ENCODE measurements around the gene RAPGEF3. TPM values are rescaled to one million over a fixed set of nuclear protein-coding genes. Genes with fewer than 3 reads are reported as not detected.
A peak's percentile ranks its signal among the peaks of the same experiment; 100 is the strongest.

The RAPGEF3 gene
- total and polyA plus RNA-seq, 9 of the 15 experiments (the other 6 are each of a cell fraction or from before 2014, with no cell fraction given): 0.03 to 0.78 (median 0.37) TPM; not detected in 1

DNA sequence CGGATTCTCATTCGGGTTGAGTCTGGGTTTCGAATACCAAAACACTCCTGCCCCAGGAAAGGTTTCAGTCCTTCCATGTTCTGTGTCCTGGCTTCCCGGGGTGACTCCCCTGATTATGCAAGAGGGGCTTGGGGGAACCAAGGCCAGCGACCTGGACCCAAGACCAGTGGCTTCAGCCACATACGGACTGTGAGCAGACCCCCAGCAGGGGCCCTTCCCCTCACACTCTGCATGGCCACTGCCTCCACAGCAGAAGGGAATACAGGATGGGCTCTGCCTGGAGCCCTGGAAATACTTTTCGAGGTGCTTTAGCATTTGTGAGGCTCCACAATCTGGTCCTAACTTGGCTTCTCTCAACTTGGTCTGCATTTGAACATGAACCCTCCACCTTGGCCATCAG lies 41.9 kb upstream of the RAPGEF3 start:
- CTCF ChIA-PET (ENCODE audit: low intra/inter-chr PET ratio): interaction anchor here (0.9 kb wide), 1 partner anchor 38 kb away, joined by 3 read pairs; no protein-coding TSS in a partner anchor
- WGBS (ENCODE audit: insufficient coverage, low coverage, missing lambda C conversion rate): 79% methylated on average over 7 of the region's 7 CpGs
- intact Hi-C loops (cut with micrococcal nuclease): no loop called here
- peaks cover 67% of the 10 kb centered on the region for H3K79me2 ChIP-seq (ENCODE audit: control insufficient read depth, insufficient read depth, low read length)
- H3K36me3 ChIP-seq (ENCODE audit: control insufficient read depth, insufficient read depth, low read length): peaks cover 97% of the 10 kb centered on the region; the same call in 2 of the 3 replicates
- H4K20me1 ChIP-seq (replicated peaks; ENCODE audit: control insufficient read depth, insufficient read depth, low read length): peaks cover 7% of the 10 kb centered on the region; the same call in 1 of the 2 replicates
- no peaks in the 10 kb centered on the region for H3K9me3 ChIP-seq (replicated peaks; ENCODE audit: control insufficient read depth, insufficient read depth, low read depth, low read length)
- H3K27ac ChIP-seq (ENCODE audit: extremely low read depth, low read depth, low read length): no peak overlapping the region
- in situ Hi-C loops (cut with MboI): no loop called here
- H3K9ac ChIP-seq (ENCODE audit: insufficient read depth in 1 of 2, low read depth in 2 of 2, low read length in 2 of 2): 0 out of 4 replicates have a peak overlapping the region, but pooled peaks of 1 of the 2 experiments have one; percentile 19
- H2AFZ ChIP-seq (ENCODE audit: low read depth, low read length): no peak overlapping the region
- H3K4me3 ChIP-seq: no peak overlapping the region
- H3K4me1 ChIP-seq (replicated peaks in 1 of 2; ENCODE audit: control insufficient read depth in 2 of 2, insufficient read depth in 2 of 2, low read length in 2 of 2): peaks cover 2 to 42% of the 10 kb centered on the region in 2 experiments; a peak in 4 of 5 replicates
- no TSS peak for BruUV-seq (replicated peaks)
- no peak for FAIRE-seq
- no peak overlapping the region for H3K4me2 ChIP-seq (ENCODE audit: insufficient read depth, low read length)
- no peak for TF ChIP-seq EZH2 (IDR thresholded peaks at IDR 0.05; ENCODE audit: borderline replicate concordance, low read depth, low read length)
- TF ChIP-seq SMARCE1 (IDR thresholded peaks at IDR 0.05): no peak
- TF ChIP-seq ZNF347 (CRISPR knock-in tag; IDR thresholded peaks at IDR 0.05; ENCODE audit: low read depth): no peak
- TF ChIP-seq RBM15 (IDR thresholded peaks at IDR 0.05; ENCODE audit: insufficient read depth, low read length): no peak
- no peak for TF ChIP-seq CBX2 (IDR thresholded peaks at IDR 0.05; ENCODE audit: insufficient read depth, low read length, poor library complexity, severe bottlenecking)
- no peak for TF ChIP-seq CAMTA2 (CRISPR knock-in tag; conservative IDR thresholded peaks at IDR 0.05)
- TF ChIP-seq MTA3 (IDR thresholded peaks at IDR 0.05; ENCODE audit: borderline replicate concordance): no peak
- TF ChIP-seq, protein P1, sequence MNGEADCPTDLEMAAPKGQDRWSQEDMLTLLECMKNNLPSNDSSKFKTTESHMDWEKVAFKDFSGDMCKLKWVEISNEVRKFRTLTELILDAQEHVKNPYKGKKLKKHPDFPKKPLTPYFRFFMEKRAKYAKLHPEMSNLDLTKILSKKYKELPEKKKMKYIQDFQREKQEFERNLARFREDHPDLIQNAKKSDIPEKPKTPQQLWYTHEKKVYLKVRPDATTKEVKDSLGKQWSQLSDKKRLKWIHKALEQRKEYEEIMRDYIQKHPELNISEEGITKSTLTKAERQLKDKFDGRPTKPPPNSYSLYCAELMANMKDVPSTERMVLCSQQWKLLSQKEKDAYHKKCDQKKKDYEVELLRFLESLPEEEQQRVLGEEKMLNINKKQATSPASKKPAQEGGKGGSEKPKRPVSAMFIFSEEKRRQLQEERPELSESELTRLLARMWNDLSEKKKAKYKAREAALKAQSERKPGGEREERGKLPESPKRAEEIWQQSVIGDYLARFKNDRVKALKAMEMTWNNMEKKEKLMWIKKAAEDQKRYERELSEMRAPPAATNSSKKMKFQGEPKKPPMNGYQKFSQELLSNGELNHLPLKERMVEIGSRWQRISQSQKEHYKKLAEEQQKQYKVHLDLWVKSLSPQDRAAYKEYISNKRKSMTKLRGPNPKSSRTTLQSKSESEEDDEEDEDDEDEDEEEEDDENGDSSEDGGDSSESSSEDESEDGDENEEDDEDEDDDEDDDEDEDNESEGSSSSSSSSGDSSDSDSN (IDR thresholded peaks at IDR 0.05; ENCODE audit: borderline replicate concordance in 1 of 2, low read depth in 2 of 2, low read length in 2 of 2): no peak
- no peak for TF ChIP-seq POU5F1 (IDR thresholded peaks at IDR 0.05; ENCODE audit: borderline replicate concordance, low read depth, low read length, partially characterized antibody)
- TF ChIP-seq, protein P2, sequence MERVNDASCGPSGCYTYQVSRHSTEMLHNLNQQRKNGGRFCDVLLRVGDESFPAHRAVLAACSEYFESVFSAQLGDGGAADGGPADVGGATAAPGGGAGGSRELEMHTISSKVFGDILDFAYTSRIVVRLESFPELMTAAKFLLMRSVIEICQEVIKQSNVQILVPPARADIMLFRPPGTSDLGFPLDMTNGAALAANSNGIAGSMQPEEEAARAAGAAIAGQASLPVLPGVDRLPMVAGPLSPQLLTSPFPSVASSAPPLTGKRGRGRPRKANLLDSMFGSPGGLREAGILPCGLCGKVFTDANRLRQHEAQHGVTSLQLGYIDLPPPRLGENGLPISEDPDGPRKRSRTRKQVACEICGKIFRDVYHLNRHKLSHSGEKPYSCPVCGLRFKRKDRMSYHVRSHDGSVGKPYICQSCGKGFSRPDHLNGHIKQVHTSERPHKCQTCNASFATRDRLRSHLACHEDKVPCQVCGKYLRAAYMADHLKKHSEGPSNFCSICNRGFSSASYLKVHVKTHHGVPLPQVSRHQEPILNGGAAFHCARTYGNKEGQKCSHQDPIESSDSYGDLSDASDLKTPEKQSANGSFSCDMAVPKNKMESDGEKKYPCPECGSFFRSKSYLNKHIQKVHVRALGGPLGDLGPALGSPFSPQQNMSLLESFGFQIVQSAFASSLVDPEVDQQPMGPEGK (CRISPR knock-in tag; IDR thresholded peaks at IDR 0.05; ENCODE audit: borderline replicate concordance): no peak
- TF ChIP-seq GABPB1 (CRISPR knock-in tag; IDR thresholded peaks at IDR 0.05): no peak
- POLR2A ChIA-PET: interaction anchor here (1.4 to 1.5 kb wide), 2 partner anchors 11 to 17 kb away, joined by 3 to 6 read pairs; no protein-coding TSS in a partner anchor
- no peak for DNase-seq (ENCODE audit: extremely low read depth in 1 of 4, low spot score in 3 of 4)
- no peaks in the 10 kb centered on the region for H3K27me3 ChIP-seq (ENCODE audit: control insufficient read depth in 2 of 2, insufficient read depth in 2 of 2, low read length in 2 of 2)
- ATAC-seq: no peak
- H3K9me1 ChIP-seq (ENCODE audit: control insufficient read depth, insufficient read depth, low read length): peaks cover 5% of the 10 kb centered on the region
